ENCODE measurements around the gene RPL38. TPM values are rescaled to one million over a fixed set of nuclear protein-coding genes. Genes with fewer than 3 reads are reported as not detected.

The RPL38 gene
- polyA plus RNA-seq, 2 of the 4 experiments (the other 2 are of a cell fraction), result 3,205 to 4,133 TPM

DNA sequence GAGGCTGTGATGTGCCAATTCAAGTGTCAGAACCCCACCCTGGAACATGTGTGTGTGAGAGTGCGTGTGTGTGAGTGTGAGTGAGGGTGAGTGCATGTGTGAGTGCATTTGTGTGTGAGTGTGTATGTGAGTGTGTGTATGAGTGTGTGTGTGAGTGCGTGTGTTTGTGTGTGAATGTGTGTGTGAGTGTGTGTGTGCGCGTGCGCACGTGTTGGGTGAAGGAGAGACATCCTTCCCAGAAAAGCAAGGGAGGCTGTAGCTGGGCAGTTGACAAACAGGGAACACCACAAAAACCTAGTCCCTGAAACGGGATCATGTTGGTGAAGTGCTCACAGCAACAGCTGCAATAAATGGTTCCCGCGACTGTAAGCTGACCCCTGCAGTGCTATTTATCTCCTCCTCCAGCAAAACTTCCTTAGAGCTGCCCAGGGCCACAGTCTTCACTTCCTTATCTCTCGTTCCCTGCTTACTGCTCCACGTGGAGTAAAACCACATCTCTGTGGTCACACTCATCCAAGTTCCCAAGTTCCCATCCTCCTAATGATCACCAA, 40.1 kb upstream of the RPL38 start:
- TF ChIP-seq SREBF2 (IDR thresholded peaks at IDR 0.05) (no peak), JUNB (IDR thresholded peaks at IDR 0.05) (no peak)
- no peak for FAIRE-seq
- ATAC-seq, result peak; percentile 15 to 45; a peak in 3 of 6 replicates
- WGBS (ENCODE audit: missing lambda C conversion rate), result 46% methylated on average over 11 of the region's 11 CpGs
- Histone ChIP-seq H3K9me3 (peaks cover 5% of the 10 kb centered on the region; the same call in 2 of the 3 replicates), H3K4me2 (no peak overlapping the region), H3K4me1 (no peaks in the 10 kb centered on the region), H3K27ac (no peak overlapping the region), H3K4me3 (no peak overlapping the region)
- CTCF ChIA-PET, result interaction anchor here (0.5 to 2.5 kb wide), 4 partner anchors 13 to 752 kb away, joined by 3 to 8 read pairs (median 3); no protein-coding TSS in a partner anchor
- POLR2A ChIA-PET, result interaction anchor here (0.7 kb wide), 1 partner anchor 13 kb away, joined by 4 read pairs; no protein-coding TSS in a partner anchor
- no peak for DNase-seq (ENCODE audit: low read depth in 1 of 2, low spot score in 1 of 2)

- FAIRE-seq (no peak), DNase-seq (ENCODE audit: low read depth in 1 of 2, low spot score in 1 of 2) (no peak), ATAC-seq (no peak)
- POLR2A ChIA-PET, result no interaction called here
- Histone ChIP-seq H3K4me3 (no peak overlapping the region), H3K9me3 (peaks cover 3% of the 10 kb centered on the region; the same call in 2 of the 3 replicates), H3K4me2 (no peak overlapping the region), H3K27ac (no peak overlapping the region), H3K4me1 (no peaks in the 10 kb centered on the region)
- TF ChIP-seq REST (IDR thresholded peaks at IDR 0.05) (no peak), MYC (IDR thresholded peaks at IDR 0.05; ENCODE audit: borderline replicate concordance, low read length) (no peak), HMGXB4 (CRISPR knock-in tag; IDR thresholded peaks at IDR 0.05; ENCODE audit: borderline replicate concordance) (no peak), CHD2 (IDR thresholded peaks at IDR 0.05; ENCODE audit: low read length, partially characterized antibody) (no peak), EP300 (IDR thresholded peaks at IDR 0.05) (no peak), ZFP36 (IDR thresholded peaks at IDR 0.05; ENCODE audit: borderline replicate concordance, partially characterized antibody) (no peak), EHF (CRISPR knock-in tag; IDR thresholded peaks at IDR 0.05) (no peak), RNF2 (IDR thresholded peaks at IDR 0.05; ENCODE audit: borderline replicate concordance, low read depth) (no peak), JUN (IDR thresholded peaks at IDR 0.05) (no peak), HDAC2 (IDR thresholded peaks at IDR 0.05) (no peak), KDM5A (IDR thresholded peaks at IDR 0.05) (no peak), POLR2AphosphoS2 (conservative IDR thresholded peaks at IDR 0.05; ENCODE audit: low read length) (no peak), HOXB5 (CRISPR knock-in tag; IDR thresholded peaks at IDR 0.05) (no peak)
- TF ChIP-seq, protein P1, sequence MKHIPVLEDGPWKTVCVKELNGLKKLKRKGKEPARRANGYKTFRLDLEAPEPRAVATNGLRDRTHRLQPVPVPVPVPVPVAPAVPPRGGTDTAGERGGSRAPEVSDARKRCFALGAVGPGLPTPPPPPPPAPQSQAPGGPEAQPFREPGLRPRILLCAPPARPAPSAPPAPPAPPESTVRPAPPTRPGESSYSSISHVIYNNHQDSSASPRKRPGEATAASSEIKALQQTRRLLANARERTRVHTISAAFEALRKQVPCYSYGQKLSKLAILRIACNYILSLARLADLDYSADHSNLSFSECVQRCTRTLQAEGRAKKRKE (CRISPR knock-in tag; IDR thresholded peaks at IDR 0.05; ENCODE audit: low read depth), result no peak
- 43% methylated on average over 7 of the region's 7 CpGs for whole genome bisulfite sequencing (ENCODE audit: missing lambda C conversion rate)
- CTCF ChIA-PET, result interaction anchor here (0.5 to 2.5 kb wide), 2 partner anchors 13 to 752 kb away, joined by 3 to 8 read pairs; no protein-coding TSS in a partner anchor
These were observed 39.6 kb upstream of the RPL38 start for GRCh38 chr17:74163836-74164235.

Measured in A549 (cell line).